ENCODE measurements around the gene SLC2A11.

- TF ChIP-seq CTCF (IDR thresholded peaks at IDR 0.05) = no peak
- no peak for TF ChIP-seq POLR2A (IDR thresholded peaks at IDR 0.05)
These were observed 12.9 kb upstream of the SLC2A11 start for GRCh38 chr22:23844739-23845202.
